ENCODE data around the gene U2AF2.

DNA sequence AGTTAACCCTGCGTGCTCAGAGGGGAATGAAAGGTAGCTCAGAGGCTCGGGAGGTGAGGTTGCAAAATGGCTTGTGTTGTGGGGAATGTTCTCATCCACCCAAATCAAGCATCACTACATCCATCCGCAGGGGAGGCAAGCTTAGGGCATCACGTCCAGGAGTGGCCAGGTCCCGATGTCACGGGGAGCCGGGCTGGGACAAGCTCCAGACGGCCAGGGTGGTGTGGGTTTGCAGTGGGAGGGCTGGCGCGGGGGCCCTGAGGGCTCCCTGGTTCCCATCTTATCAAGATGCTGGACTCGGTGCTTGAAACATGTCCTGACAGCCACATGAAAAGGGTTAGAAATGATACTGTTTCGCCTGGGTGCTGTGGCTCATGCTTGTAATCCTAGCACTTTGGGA, 46.0 kb downstream of the U2AF2 start:
- no peak for TF ChIP-seq CTCF (IDR thresholded peaks at IDR 0.05)
- TF ChIP-seq POLR2A (IDR thresholded peaks at IDR 0.05): no peak
- TF ChIP-seq POLR2AphosphoS5 (IDR thresholded peaks at IDR 0.05; ENCODE audit: insufficient read depth in 1 of 2, low read depth in 1 of 2): no peak

All from vagina (tissue), 2 donors.